GM19455 (cell line): ENCODE data around the gene MAP4.
"Not testable (repeated sequence)": the region's sequence is repeated elsewhere in the genome, so short reads cannot be mapped to it uniquely, and the experiment has no call there.

Experiments used
- ATAC-seq: cut with Tn5 transposase; IDR thresholded peaks from one replicate; pipeline ENCODE4 v1.9.1; 2021; ENCODE audit not compliant: unreplicated experiment

The MAP4 gene

GRCh38 chr3:48016301-48016973, at the start of gene MAP4:
TSS of gene MAP4 (minus strand) at chr3:48016416. CDS start at chr3:47998860, 17,556 bp downstream.
- ATAC-seq, result no peak

GRCh38 chr3:48065035-48065434, 48.8 kb upstream of the MAP4 start:
- no peak for ATAC-seq

- no peak for ATAC-seq
These were observed 48.1 kb upstream of the MAP4 start for GRCh38 chr3:48064292-48064829.

GRCh38 chr3:48061586-48061985, 45.4 kb upstream of the MAP4 start:
- ATAC-seq, result not testable (repeated sequence)

GRCh38 chr3:48058091-48058490, 41.9 kb upstream of the MAP4 start:
- no peak for ATAC-seq

GRCh38 chr3:48057521-48057920, 41.3 kb upstream of the MAP4 start:
- no peak for ATAC-seq

GRCh38 chr3:48047841-48048464, 31.7 kb upstream of the MAP4 start:
- ATAC-seq, result no peak

- no peak for ATAC-seq
These were observed 26.0 kb upstream of the MAP4 start for GRCh38 chr3:48042071-48042760.

GRCh38 chr3:48039487-48040190, 23.4 kb upstream of the MAP4 start:
- ATAC-seq, result no peak

- ATAC-seq, result no peak
These were observed 22.8 kb upstream of the MAP4 start for GRCh38 chr3:48038971-48039481.

- no peak for ATAC-seq
These were observed 17.8 kb upstream of the MAP4 start for GRCh38 chr3:48034000-48034516.

GRCh38 chr3:48030188-48030587, 14.0 kb upstream of the MAP4 start:
- no peak for ATAC-seq

GRCh38 chr3:48026951-48027908, 11.0 kb upstream of the MAP4 start:
- no peak for ATAC-seq

GRCh38 chr3:48026098-48026497, 9.9 kb upstream of the MAP4 start:
- ATAC-seq, result no peak

- no peak for ATAC-seq
These were observed 8.2 kb upstream of the MAP4 start for GRCh38 chr3:48024401-48024800.

GRCh38 chr3:48023377-48023776, 7.2 kb upstream of the MAP4 start:
- ATAC-seq, result no peak

GRCh38 chr3:48022178-48022577, 6.0 kb upstream of the MAP4 start:
- no peak for ATAC-seq

GRCh38 chr3:48018841-48019240, 2.6 kb upstream of the MAP4 start:
- ATAC-seq, result no peak

- no peak for ATAC-seq
These were observed 610 bp downstream of the MAP4 start for GRCh38 chr3:48015431-48016180.
